ENCODE results near the gene SYT11. TPM values are rescaled to one million over a fixed set of nuclear protein-coding genes. Genes with fewer than 3 reads are reported as not detected.

The SYT11 gene
- total and polyA plus RNA-seq, 4 experiments from 2014 or later, result 10.7 to 18.2 (median 16.8) TPM

DNA sequence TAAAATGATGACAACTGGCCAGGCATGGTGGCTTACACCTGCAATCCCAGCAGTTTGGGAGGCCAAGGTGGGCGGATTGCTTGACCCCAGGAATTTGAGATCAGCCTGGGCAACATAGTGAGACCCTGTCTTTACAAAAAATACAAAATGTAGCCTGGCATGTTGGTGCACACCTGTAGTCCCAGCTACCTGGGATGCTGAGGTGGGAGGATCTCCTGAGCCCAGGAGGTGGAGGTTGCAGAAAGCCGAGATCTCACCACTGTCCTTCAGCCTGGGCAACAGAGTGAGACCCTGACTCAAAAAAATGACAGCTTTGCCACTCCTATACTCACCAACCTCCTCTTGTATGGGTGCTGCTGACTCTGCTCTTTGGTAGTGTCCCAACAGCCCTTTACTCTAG is 18.6 kb downstream of the SYT11 start:
- H3K4me3 Mint-ChIP-seq, result no peak overlapping the region
- H3K27ac ChIP-seq (ENCODE audit: low read depth, low read length), result no peak overlapping the region
- H3K27me3 ChIP-seq (ENCODE audit: insufficient read depth, low read length), result no peaks in the 10 kb centered on the region
- no peak for DNase-seq
- peaks cover 0 to 1% (median 0%) of the 10 kb centered on the region in 4 donors for H3K4me1 Mint-ChIP-seq
- no peak overlapping the region for H3K27ac Mint-ChIP-seq
- H3K27me3 Mint-ChIP-seq, result no peaks in the 10 kb centered on the region
- peaks cover 9% of the 10 kb centered on the region for H3K36me3 ChIP-seq (ENCODE audit: insufficient read depth, low read length)
- intact Hi-C loops (cut with micrococcal nuclease), result no loop called here
- H3K4me1 ChIP-seq (ENCODE audit: insufficient read depth, low read length), result no peaks in the 10 kb centered on the region
- POLR2A ChIA-PET (ENCODE audit: partially characterized antibody), result no interaction called here
- CTCF ChIA-PET (ENCODE audit: partially characterized antibody), result interaction anchor here (1.0 kb wide), 1 partner anchor 13 kb away, joined by 3 read pairs; no protein-coding TSS in a partner anchor
- no peaks in the 10 kb centered on the region for H3K9me3 ChIP-seq (ENCODE audit: control insufficient read depth in 1 of 2, low read length in 2 of 2)
- no peaks in the 10 kb centered on the region for H3K9me3 Mint-ChIP-seq
- H3K36me3 Mint-ChIP-seq, result peaks cover 0 to 20% of the 10 kb centered on the region in 2 donors
- no peak overlapping the region for H3K4me3 ChIP-seq (ENCODE audit: low read length in 2 of 2)

GRCh38 chr1:155880251-155880650 is 20.9 kb downstream of the SYT11 start:
- intact Hi-C loops (cut with micrococcal nuclease), result no loop called here
- H3K9me3 Mint-ChIP-seq, result no peaks in the 10 kb centered on the region
- H3K4me1 Mint-ChIP-seq, result peaks cover 0 to 1% (median 0%) of the 10 kb centered on the region in 4 donors
- Histone ChIP-seq H3K36me3 (ENCODE audit: insufficient read depth, low read length) (peaks cover 9% of the 10 kb centered on the region), H3K4me1 (ENCODE audit: insufficient read depth, low read length) (no peaks in the 10 kb centered on the region), H3K9me3 (ENCODE audit: control insufficient read depth in 1 of 2, low read length in 2 of 2) (no peaks in the 10 kb centered on the region), H3K27ac (ENCODE audit: low read depth, low read length) (no peak overlapping the region), H3K27me3 (ENCODE audit: insufficient read depth, low read length) (no peaks in the 10 kb centered on the region), H3K4me3 (ENCODE audit: low read length in 2 of 2) (no peak overlapping the region)
- ChIA-PET POLR2A (ENCODE audit: partially characterized antibody) (no interaction called here), CTCF (ENCODE audit: partially characterized antibody) (no interaction called here)
- no peaks in the 10 kb centered on the region for H3K27me3 Mint-ChIP-seq
- no peak overlapping the region for H3K4me3 Mint-ChIP-seq
- DNase-seq, result no peak
- H3K27ac Mint-ChIP-seq, result peak overlapping the region in 1 of 7 donors; percentile 53
- peaks cover 0 to 25% of the 10 kb centered on the region in 2 donors for H3K36me3 Mint-ChIP-seq

GRCh38 chr1:155880950-155881349 is 21.6 kb downstream of the SYT11 start:
- H3K4me1 ChIP-seq (ENCODE audit: insufficient read depth, low read length), result no peaks in the 10 kb centered on the region
- Mint-ChIP-seq H3K27ac (no peak overlapping the region), H3K4me1 (peaks cover 0 to 1% (median 0%) of the 10 kb centered on the region in 4 donors), H3K27me3 (no peaks in the 10 kb centered on the region), H3K36me3 (peaks cover 0 to 26% of the 10 kb centered on the region in 2 donors), H3K4me3 (no peak overlapping the region), H3K9me3 (no peaks in the 10 kb centered on the region)
- H3K27ac ChIP-seq (ENCODE audit: low read depth, low read length), result no peak overlapping the region
- H3K4me3 ChIP-seq (ENCODE audit: low read length in 2 of 2), result no peak overlapping the region
- ChIA-PET POLR2A (ENCODE audit: partially characterized antibody) (no interaction called here), CTCF (ENCODE audit: partially characterized antibody) (no interaction called here)
- peaks cover 9% of the 10 kb centered on the region for H3K36me3 ChIP-seq (ENCODE audit: insufficient read depth, low read length)
- DNase-seq, result no peak
- intact Hi-C loops (cut with micrococcal nuclease), result no loop called here
- no peaks in the 10 kb centered on the region for H3K9me3 ChIP-seq (ENCODE audit: control insufficient read depth in 1 of 2, low read length in 2 of 2)
- H3K27me3 ChIP-seq (ENCODE audit: insufficient read depth, low read length), result no peaks in the 10 kb centered on the region

- Histone ChIP-seq H3K4me1 (ENCODE audit: insufficient read depth, low read length) (no peaks in the 10 kb centered on the region), H3K27ac (ENCODE audit: low read depth, low read length) (no peak overlapping the region), H3K9me3 (ENCODE audit: control insufficient read depth in 1 of 2, low read length in 2 of 2) (no peaks in the 10 kb centered on the region), H3K27me3 (ENCODE audit: insufficient read depth, low read length) (no peaks in the 10 kb centered on the region), H3K36me3 (ENCODE audit: insufficient read depth, low read length) (peaks cover 9% of the 10 kb centered on the region), H3K4me3 (ENCODE audit: low read length in 2 of 2) (no peak overlapping the region)
- POLR2A ChIA-PET (ENCODE audit: partially characterized antibody), result interaction anchor here (0.8 to 0.9 kb wide), 2 partner anchors 20 to 23 kb away, joined by 4 to 6 read pairs; partner anchors contain the start of gene SYT11
- no peaks in the 10 kb centered on the region for H3K4me1 Mint-ChIP-seq
- H3K27ac Mint-ChIP-seq, result no peak overlapping the region
- no peaks in the 10 kb centered on the region for H3K27me3 Mint-ChIP-seq
- H3K9me3 Mint-ChIP-seq, result no peaks in the 10 kb centered on the region
- no peak overlapping the region for H3K4me3 Mint-ChIP-seq
- DNase-seq, result no peak
- peaks cover 0 to 28% of the 10 kb centered on the region in 2 donors for H3K36me3 Mint-ChIP-seq
- CTCF ChIA-PET (ENCODE audit: partially characterized antibody), result interaction anchor here (1.4 kb wide), 1 partner anchor 11 kb away, joined by 4 read pairs; no protein-coding TSS in a partner anchor
- intact Hi-C loops (cut with micrococcal nuclease), result no loop called here
Measured at GRCh38 chr1:155882235-155882634, 22.9 kb downstream of the SYT11 start.

GRCh38 chr1:155882766-155883165 is 23.4 kb downstream of the SYT11 start:
- Histone ChIP-seq H3K9me3 (ENCODE audit: control insufficient read depth in 1 of 2, low read length in 2 of 2) (no peaks in the 10 kb centered on the region), H3K4me1 (ENCODE audit: insufficient read depth, low read length) (no peaks in the 10 kb centered on the region), H3K27ac (ENCODE audit: low read depth, low read length) (no peak overlapping the region), H3K4me3 (ENCODE audit: low read length in 2 of 2) (no peak overlapping the region), H3K36me3 (ENCODE audit: insufficient read depth, low read length) (peaks cover 9% of the 10 kb centered on the region), H3K27me3 (ENCODE audit: insufficient read depth, low read length) (no peaks in the 10 kb centered on the region)
- no peak overlapping the region for H3K27ac Mint-ChIP-seq
- no peak overlapping the region for H3K4me3 Mint-ChIP-seq
- H3K4me1 Mint-ChIP-seq, result no peaks in the 10 kb centered on the region
- peaks cover 0 to 28% of the 10 kb centered on the region in 2 donors for H3K36me3 Mint-ChIP-seq
- no peaks in the 10 kb centered on the region for H3K27me3 Mint-ChIP-seq
- DNase-seq, result no peak
- no peaks in the 10 kb centered on the region for H3K9me3 Mint-ChIP-seq
- intact Hi-C loops (cut with micrococcal nuclease), result no loop called here
- CTCF ChIA-PET (ENCODE audit: partially characterized antibody), result interaction anchor here (1.4 kb wide), 1 partner anchor 11 kb away, joined by 4 read pairs; no protein-coding TSS in a partner anchor
- POLR2A ChIA-PET (ENCODE audit: partially characterized antibody), result interaction anchor here (0.8 to 0.9 kb wide), 2 partner anchors 21 to 24 kb away, joined by 4 to 6 read pairs; partner anchors contain the start of gene SYT11

DNA sequence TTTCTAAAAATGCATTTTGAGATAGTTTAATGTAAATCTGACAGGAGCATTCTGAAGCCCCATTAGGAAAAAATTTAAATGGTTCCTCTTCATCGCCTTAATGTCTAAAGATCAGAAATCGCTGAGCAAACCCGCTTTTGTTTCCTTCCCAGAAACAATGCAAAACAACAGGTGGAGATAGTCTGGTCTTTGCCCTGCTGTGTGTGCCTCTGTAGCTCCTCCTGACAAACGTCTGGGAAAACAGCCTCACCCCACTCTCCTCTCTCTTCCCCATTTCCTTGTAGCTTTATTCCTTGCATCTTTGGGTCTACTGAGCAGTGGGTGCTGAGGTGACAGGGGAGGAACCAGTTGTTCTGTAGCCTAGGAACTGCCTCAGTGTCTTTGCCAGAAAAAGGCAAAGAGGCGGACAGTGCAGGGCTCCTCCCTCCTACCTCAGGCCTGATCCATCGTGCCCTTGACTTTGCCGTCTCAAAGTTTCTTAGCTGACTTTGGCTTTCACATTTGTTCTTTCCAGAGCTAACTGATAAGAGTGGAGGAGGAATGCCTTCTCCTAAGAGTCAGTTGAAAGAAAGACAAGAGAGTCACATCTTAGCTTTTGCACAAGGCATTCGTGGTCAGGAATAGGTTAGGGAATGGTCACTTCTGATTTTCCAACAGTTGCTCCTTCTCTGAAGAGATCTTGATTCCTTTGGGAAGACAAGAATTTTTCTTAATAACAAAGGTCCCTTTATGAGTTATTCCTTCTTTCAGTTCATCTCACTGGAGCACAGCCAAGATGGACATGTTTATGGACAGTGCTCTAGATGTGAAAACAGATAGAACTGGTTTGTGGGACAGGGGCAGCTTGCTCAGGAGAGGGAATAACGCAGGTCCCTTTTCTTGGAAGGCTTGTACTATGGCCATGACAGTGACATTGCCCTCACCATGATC is 24.9 kb downstream of the SYT11 start:
- H3K36me3 ChIP-seq (ENCODE audit: insufficient read depth, low read length), result peaks cover 9% of the 10 kb centered on the region
- Mint-ChIP-seq H3K4me1 (no peaks in the 10 kb centered on the region), H3K9me3 (no peaks in the 10 kb centered on the region), H3K27me3 (no peaks in the 10 kb centered on the region), H3K36me3 (peaks cover 0 to 28% of the 10 kb centered on the region in 2 donors), H3K27ac (peak overlapping the region in 1 of 7 donors; percentile 15), H3K4me3 (no peak overlapping the region)
- ChIA-PET CTCF (ENCODE audit: partially characterized antibody) (no interaction called here), POLR2A (ENCODE audit: partially characterized antibody) (interaction anchor here (1.2 kb wide), 1 partner anchor 10 kb away, joined by 5 read pairs; no protein-coding TSS in a partner anchor)
- H3K4me3 ChIP-seq (ENCODE audit: low read length in 2 of 2), result no peak overlapping the region
- H3K4me1 ChIP-seq (ENCODE audit: insufficient read depth, low read length), result no peaks in the 10 kb centered on the region
- H3K9me3 ChIP-seq (ENCODE audit: control insufficient read depth in 1 of 2, low read length in 2 of 2), result no peaks in the 10 kb centered on the region
- DNase-seq, result no peak
- H3K27ac ChIP-seq (ENCODE audit: low read depth, low read length), result no peak overlapping the region
- intact Hi-C loops (cut with micrococcal nuclease), result no loop called here
- no peaks in the 10 kb centered on the region for H3K27me3 ChIP-seq (ENCODE audit: insufficient read depth, low read length)

- H3K4me3 Mint-ChIP-seq, result no peak overlapping the region
Measured at GRCh38 chr1:155884982-155885381, 25.6 kb downstream of the SYT11 start.

More at GRCh38 chr1:155884982-155885381, 25.6 kb downstream of the SYT11 start:
- CTCF ChIA-PET (ENCODE audit: partially characterized antibody), result no interaction called here
- no peaks in the 10 kb centered on the region for H3K9me3 ChIP-seq (ENCODE audit: control insufficient read depth in 1 of 2, low read length in 2 of 2)
- POLR2A ChIA-PET (ENCODE audit: partially characterized antibody), result no interaction called here
- Mint-ChIP-seq H3K36me3 (peaks cover 0 to 28% of the 10 kb centered on the region in 2 donors), H3K27me3 (no peaks in the 10 kb centered on the region), H3K4me1 (no peaks in the 10 kb centered on the region), H3K27ac (no peak overlapping the region), H3K9me3 (no peaks in the 10 kb centered on the region)
- no peaks in the 10 kb centered on the region for H3K4me1 ChIP-seq (ENCODE audit: insufficient read depth, low read length)
- no peak overlapping the region for H3K4me3 ChIP-seq (ENCODE audit: low read length in 2 of 2)
- intact Hi-C loops (cut with micrococcal nuclease), result no loop called here
- H3K27ac ChIP-seq (ENCODE audit: low read depth, low read length), result no peak overlapping the region
- H3K36me3 ChIP-seq (ENCODE audit: insufficient read depth, low read length), result peaks cover 9% of the 10 kb centered on the region
- H3K27me3 ChIP-seq (ENCODE audit: insufficient read depth, low read length), result no peaks in the 10 kb centered on the region
- no peak for DNase-seq
